ENCODE results near the gene TENM4.

The TENM4 gene

GRCh38 chr11:79467761-79468160 lies 26.9 kb upstream of the TENM4 start:
- TF ChIP-seq CTCF (IDR thresholded peaks at IDR 0.05; ENCODE audit: control extremely low read depth, extremely low read depth, low read depth, missing control alignments), result no peak
- POLR2A ChIA-PET, result no interaction called here
- no peak for DNase-seq (ENCODE audit: extremely low spot score)
- CTCF ChIA-PET, result interaction anchor here (1.4 kb wide), 1 partner anchor 25 kb away, joined by 3 read pairs; no protein-coding TSS in a partner anchor

DNA sequence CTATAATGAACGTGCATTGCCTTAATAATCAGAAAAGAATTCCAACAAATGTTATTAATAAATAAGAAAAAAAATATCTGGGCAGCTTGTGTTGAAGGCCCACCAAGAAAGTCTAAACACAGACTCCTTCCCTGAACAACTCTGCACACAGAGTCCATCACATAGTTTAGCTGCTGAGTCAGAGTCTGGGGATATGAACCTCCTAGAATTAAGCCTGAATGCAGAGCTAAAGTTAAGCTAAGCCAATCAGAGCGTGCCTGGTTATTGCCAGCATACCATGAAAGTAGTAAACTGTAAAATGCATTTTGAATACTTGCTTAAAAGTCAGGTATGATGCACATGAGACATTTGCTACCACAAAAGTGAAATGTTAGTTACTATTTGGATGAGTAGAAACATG lies 25.6 kb upstream of the TENM4 start:
- POLR2A ChIA-PET, result no interaction called here
- CTCF ChIA-PET, result interaction anchor here (1.3 kb wide), 1 partner anchor 26 kb away, joined by 4 read pairs; no protein-coding TSS in a partner anchor
- no peak for TF ChIP-seq CTCF (IDR thresholded peaks at IDR 0.05; ENCODE audit: control extremely low read depth, extremely low read depth, low read depth, missing control alignments)
- no peak for DNase-seq (ENCODE audit: extremely low spot score)

GRCh38 chr11:79465160-79465559 lies 24.3 kb upstream of the TENM4 start:
- ChIA-PET POLR2A (no interaction called here), CTCF (no interaction called here)
- no peak for DNase-seq (ENCODE audit: extremely low spot score)
- TF ChIP-seq CTCF (IDR thresholded peaks at IDR 0.05; ENCODE audit: control extremely low read depth, extremely low read depth, low read depth, missing control alignments), result no peak

DNA sequence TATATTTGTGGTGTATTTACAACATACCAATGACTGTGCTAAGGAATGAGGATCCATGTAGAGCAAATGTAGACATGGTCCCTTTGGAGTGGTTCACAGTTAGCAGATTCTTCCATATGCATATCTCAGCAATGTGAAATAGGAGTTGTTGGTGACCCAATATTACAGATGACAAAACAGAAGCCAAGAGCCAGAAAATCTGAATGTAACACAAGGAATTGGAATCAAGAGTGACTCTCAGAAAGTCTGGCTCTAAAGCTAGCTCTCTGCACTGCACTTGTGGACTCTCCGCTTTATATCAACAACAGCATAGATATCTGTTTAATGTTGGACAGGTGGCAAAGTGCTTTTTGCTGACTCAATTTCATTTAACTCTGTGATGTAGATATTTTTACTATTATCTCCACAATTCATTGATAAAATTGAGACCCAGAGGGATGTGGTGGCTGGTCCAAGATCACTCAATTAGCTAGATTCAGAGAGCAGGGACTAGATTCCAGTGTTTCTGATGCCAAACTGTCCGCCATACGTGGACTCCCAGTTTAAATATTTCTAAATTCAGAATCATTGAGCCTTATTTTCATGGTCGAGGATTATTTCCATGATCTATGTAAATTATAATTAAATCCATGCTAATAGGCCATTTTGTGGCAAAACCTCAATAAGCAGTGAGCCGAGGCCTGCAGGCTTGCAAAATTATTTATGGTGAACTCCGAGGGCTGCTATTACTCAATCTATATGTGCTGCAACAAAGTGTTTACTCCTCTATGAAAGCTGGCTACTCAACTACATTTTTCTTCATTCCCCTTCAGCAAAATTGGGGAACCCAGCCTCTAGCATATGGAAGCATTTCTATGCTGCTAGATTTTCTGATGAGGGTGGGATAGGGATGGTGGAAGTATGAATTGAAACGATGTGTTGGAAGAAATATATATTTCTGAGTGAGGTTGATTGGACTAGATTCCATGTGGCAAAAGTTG lies 21.1 kb upstream of the TENM4 start:
- CTCF ChIA-PET, result no interaction called here
- POLR2A ChIA-PET, result no interaction called here
- TF ChIP-seq CTCF (IDR thresholded peaks at IDR 0.05; ENCODE audit: control extremely low read depth, extremely low read depth, low read depth, missing control alignments), result no peak
- no peak for DNase-seq (ENCODE audit: extremely low spot score)

DNA sequence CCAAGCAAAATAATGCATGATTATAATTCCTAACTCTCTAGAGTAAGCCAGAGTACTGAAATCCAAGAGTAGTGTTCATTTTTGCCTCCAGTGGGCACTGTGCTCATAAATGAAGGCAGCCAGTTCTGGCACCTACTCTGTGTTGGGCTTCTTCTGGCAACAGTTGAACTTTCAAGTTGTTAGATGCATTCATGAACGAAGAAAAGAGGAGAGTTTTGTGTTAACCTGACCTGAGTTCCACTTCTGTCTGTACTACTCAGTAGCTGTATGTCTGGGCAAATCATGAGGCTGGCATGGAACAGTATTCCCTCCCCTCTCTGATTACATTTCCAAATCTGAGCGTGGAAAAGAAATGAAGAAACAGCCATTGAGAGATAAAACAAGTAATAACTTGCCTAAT lies 20.3 kb upstream of the TENM4 start:
- no peak for DNase-seq (ENCODE audit: extremely low spot score)
- TF ChIP-seq CTCF (IDR thresholded peaks at IDR 0.05; ENCODE audit: control extremely low read depth, extremely low read depth, low read depth, missing control alignments), result no peak
- ChIA-PET POLR2A (no interaction called here), CTCF (no interaction called here)

- ChIA-PET CTCF (interaction anchor here (1.1 to 1.7 kb wide), 2 partner anchors 36 to 49 kb away, joined by 3 to 4 read pairs; no protein-coding TSS in a partner anchor), POLR2A (no interaction called here)
- DNase-seq (ENCODE audit: extremely low spot score), result no peak
- no peak for TF ChIP-seq CTCF (IDR thresholded peaks at IDR 0.05; ENCODE audit: control extremely low read depth, extremely low read depth, low read depth, missing control alignments)
Measured at GRCh38 chr11:79458709-79459108, 17.9 kb upstream of the TENM4 start.
